Activated CD8-positive, alpha-beta T cell treated with anti-CD3 and anti-CD28 coated beads for 36 hours (primary cell): Measurements from ENCODE around the gene FAM180B. TPM values are rescaled to one million over a fixed set of nuclear protein-coding genes. Genes with fewer than 3 reads are reported as not detected.
A peak's percentile ranks its signal among the peaks of the same experiment; 100 is the strongest.
"Not testable (repeated sequence)": the region's sequence is repeated elsewhere in the genome, so short reads cannot be mapped to it uniquely, and the experiment has no call there.

Source experiments
- ATAC-seq: fragments of 200-7000 bp; cut with Tn5 transposase; one replicate; pipeline ENCODE4 v1.10.0; 2021; ENCODE audit warnings: mild to moderate bottlenecking, moderate library complexity
- CTCF ChIA-PET: fragments of 350-600 bp; sonication (Branson Sonifier 250); formaldehyde crosslinking; loops from one replicate; lab custom pipeline; 2021; ENCODE audit warnings: antibody characterized with exemption; lab: Charles Lee
- POLR2A ChIA-PET: fragments of 350-600 bp; sonication (Branson Sonifier 250); formaldehyde crosslinking; loops from one replicate; lab custom pipeline; 2021; ENCODE audit warnings: antibody characterized with exemption; lab: Charles Lee
- DNase-seq: peaks from one replicate; pipeline ENCODE4 v3.0.0-alpha.2; 2020
- H3K27ac Mint-ChIP-seq: one replicate; pipeline ENCODE4 v1.8.0; 2021; ENCODE audit warnings: mild to moderate bottlenecking, mixed read lengths
- H3K27me3 Mint-ChIP-seq: one replicate; pipeline ENCODE4 v1.8.0; 2021; ENCODE audit warnings: mixed read lengths
- H3K36me3 Mint-ChIP-seq: one replicate; pipeline ENCODE4 v1.8.0; 2021; ENCODE audit warnings: low read depth, mixed read lengths
- H3K4me1 Mint-ChIP-seq: one replicate; pipeline ENCODE4 v1.8.0; 2021; ENCODE audit warnings: low read depth, mixed read lengths
- H3K4me3 Mint-ChIP-seq: one replicate; pipeline ENCODE4 v1.8.0; 2021; ENCODE audit warnings: mild to moderate bottlenecking, moderate library complexity, mixed read lengths
- H3K9me3 Mint-ChIP-seq: one replicate; pipeline ENCODE4 v1.8.0; 2021; ENCODE audit warnings: mixed read lengths
- intact Hi-C: fragments of 100-400 bp; cut with micrococcal nuclease; formaldehyde crosslinking; loops from one replicate; pipeline ENCODE4 v1.10.0; 2022
- total RNA-seq, 2 experiments: library from RNA; stranded (reverse); gene quantifications; one replicate each; pipeline ENCODE4 v1.2.3, GENCODE V29; 2021
- TF ChIP-seq, protein P1 (sequence below): fragments of 200-600 bp; IDR thresholded peaks from one replicate; pipeline ENCODE4 v1.8.0; 2022; ENCODE audit warnings: antibody characterized with exemption, mild to moderate bottlenecking

FAM180B gene
- total RNA-seq, 2 experiments from 2014 or later = not detected

GRCh38 chr11:47552056-47552565 lies 34.4 kb upstream of the FAM180B start:
- intact Hi-C loops = loop anchor here (5.0 kb wide), 1 partner anchor 35 kb away; no protein-coding TSS in a partner anchor

DNA sequence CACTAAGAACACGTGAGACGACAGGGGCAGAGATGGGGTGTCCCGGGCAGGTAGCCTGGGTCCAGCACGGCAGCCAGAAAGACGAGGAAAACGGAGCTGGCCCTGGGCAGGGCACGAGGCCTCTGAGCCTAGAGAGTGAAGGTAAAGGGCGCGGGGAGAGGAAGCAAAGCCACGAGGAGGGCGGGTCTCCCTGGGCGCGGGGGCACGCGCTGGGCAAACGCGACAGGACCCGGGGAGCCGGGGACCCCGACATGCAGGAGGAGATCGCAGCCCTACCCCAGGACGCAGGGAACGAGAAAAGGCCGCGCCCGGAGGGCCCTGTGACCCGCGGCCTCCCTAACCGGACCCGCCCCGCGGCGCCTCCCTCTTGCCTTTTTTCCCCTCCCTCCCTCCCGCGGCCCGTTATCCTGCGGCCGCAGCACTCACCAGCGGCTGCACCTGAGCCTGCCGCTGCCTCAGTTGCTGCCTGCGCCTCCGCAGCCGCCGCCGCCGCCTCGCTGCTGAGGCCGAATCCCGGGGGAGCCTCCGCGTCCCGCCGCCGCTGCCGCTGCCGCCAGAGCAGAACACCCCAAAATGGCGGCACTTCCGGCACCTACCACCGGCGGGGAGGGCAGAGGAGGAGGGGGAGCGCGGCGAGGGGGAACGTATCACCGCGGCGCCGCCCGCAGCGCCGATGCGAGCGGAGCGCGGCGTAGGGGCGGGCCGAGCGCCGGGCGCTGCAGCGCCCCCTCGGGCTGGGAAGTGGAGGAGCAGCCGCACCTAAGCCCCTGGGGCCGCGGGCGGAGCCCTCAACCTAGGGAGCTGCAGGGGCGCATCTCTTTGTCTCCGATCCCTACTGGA lies 33.7 kb upstream of the FAM180B start, which contains the start of gene CELF1:
TSS of gene CELF1 (minus strand) at position 567 of the 840 bp plus-strand sequence. CDS start 53,609 bp downstream, outside the sequence.
- DNase-seq (peak; percentile 94), ATAC-seq (peak; percentile 96)
- ChIA-PET CTCF (interaction anchor here (0.6 to 4.4 kb wide), 26 partner anchors 9 to 300 kb away, joined by 3 to 44 read pairs (median 4); partner anchors contain the start of genes KBTBD4, NDUFS3 and PTPMT1), POLR2A (interaction anchor here (0.5 to 3.6 kb wide), 17 partner anchors 10 to 964 kb away, joined by 3 to 29 read pairs (median 4); partner anchors contain the start of genes AGBL2, KBTBD4, NDUFS3 and PTPMT1)
- Mint-ChIP-seq H3K4me1 (peaks cover 39% of the 10 kb centered on the region), H3K36me3 (peaks cover 33% of the 10 kb centered on the region), H3K27ac (peak within 1 kb of the TSS; percentile 92), H3K9me3 (no peaks in the 10 kb centered on the region), H3K4me3 (peak within 1 kb of the TSS; percentile 92), H3K27me3 (no peaks in the 10 kb centered on the region)
- TF ChIP-seq, protein P1, sequence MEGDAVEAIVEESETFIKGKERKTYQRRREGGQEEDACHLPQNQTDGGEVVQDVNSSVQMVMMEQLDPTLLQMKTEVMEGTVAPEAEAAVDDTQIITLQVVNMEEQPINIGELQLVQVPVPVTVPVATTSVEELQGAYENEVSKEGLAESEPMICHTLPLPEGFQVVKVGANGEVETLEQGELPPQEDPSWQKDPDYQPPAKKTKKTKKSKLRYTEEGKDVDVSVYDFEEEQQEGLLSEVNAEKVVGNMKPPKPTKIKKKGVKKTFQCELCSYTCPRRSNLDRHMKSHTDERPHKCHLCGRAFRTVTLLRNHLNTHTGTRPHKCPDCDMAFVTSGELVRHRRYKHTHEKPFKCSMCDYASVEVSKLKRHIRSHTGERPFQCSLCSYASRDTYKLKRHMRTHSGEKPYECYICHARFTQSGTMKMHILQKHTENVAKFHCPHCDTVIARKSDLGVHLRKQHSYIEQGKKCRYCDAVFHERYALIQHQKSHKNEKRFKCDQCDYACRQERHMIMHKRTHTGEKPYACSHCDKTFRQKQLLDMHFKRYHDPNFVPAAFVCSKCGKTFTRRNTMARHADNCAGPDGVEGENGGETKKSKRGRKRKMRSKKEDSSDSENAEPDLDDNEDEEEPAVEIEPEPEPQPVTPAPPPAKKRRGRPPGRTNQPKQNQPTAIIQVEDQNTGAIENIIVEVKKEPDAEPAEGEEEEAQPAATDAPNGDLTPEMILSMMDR = peak; percentile 99
- intact Hi-C loops = loop anchor here (5.0 kb wide), 1 partner anchor 35 kb away; no protein-coding TSS in a partner anchor

More at GRCh38 chr11:47552056-47552565, 34.4 kb upstream of the FAM180B start:
- Mint-ChIP-seq H3K4me1 (peaks cover 43% of the 10 kb centered on the region), H3K27ac (peak overlapping the region; percentile 92), H3K9me3 (no peaks in the 10 kb centered on the region), H3K4me3 (peak overlapping the region; percentile 92), H3K36me3 (peaks cover 37% of the 10 kb centered on the region), H3K27me3 (no peaks in the 10 kb centered on the region)
- ATAC-seq (no peak), DNase-seq (peak; percentile 46)
- ChIA-PET CTCF (interaction anchor here (0.8 to 4.4 kb wide), 11 partner anchors 12 to 98 kb away, joined by 3 to 44 read pairs (median 4); partner anchors contain the start of genes KBTBD4, NDUFS3 and PTPMT1), POLR2A (interaction anchor here (0.5 to 3.6 kb wide), 19 partner anchors 9 to 537 kb away, joined by 3 to 29 read pairs (median 5); partner anchors contain the start of genes FAM180B, KBTBD4, NDUFS3 and PTPMT1)
- TF ChIP-seq, protein P1 = no peak

- Mint-ChIP-seq H3K4me1 (peaks cover 33% of the 10 kb centered on the region), H3K36me3 (peaks cover 30% of the 10 kb centered on the region), H3K9me3 (no peaks in the 10 kb centered on the region), H3K27me3 (no peaks in the 10 kb centered on the region), H3K4me3 (peak overlapping the region; percentile 92), H3K27ac (peak overlapping the region; percentile 46)
- ATAC-seq (peak; percentile 29), DNase-seq (no peak)
- ChIA-PET POLR2A (interaction anchor here (0.5 to 3.6 kb wide), 6 partner anchors 12 to 964 kb away, joined by 3 to 29 read pairs (median 4); partner anchors contain the start of genes AGBL2, KBTBD4, NDUFS3 and PTPMT1), CTCF (interaction anchor here (0.6 to 4.4 kb wide), 18 partner anchors 9 to 300 kb away, joined by 3 to 44 read pairs (median 4); partner anchors contain the start of genes KBTBD4 and PTPMT1)
- TF ChIP-seq, protein P1 = peak; percentile 79
- intact Hi-C loops = loop anchor here (5.0 kb wide), 1 partner anchor 36 kb away; no protein-coding TSS in a partner anchor
Measured at GRCh38 chr11:47553406-47553743, 33.1 kb upstream of the FAM180B start.

- H3K9me3 Mint-ChIP-seq, ATAC-seq, H3K4me3 Mint-ChIP-seq, DNase-seq, H3K36me3 Mint-ChIP-seq, H3K27ac Mint-ChIP-seq, H3K27me3 Mint-ChIP-seq, intact Hi-C loops, H3K4me1 Mint-ChIP-seq: not testable (repeated sequence)
- CTCF ChIA-PET = interaction anchor here (1.3 kb wide), 1 partner anchor 9 kb away, joined by 3 read pairs; no protein-coding TSS in a partner anchor
- POLR2A ChIA-PET = interaction anchor here (1.4 kb wide), 1 partner anchor 9 kb away, joined by 3 read pairs; no protein-coding TSS in a partner anchor
Measured at GRCh38 chr11:47557004-47557403, 29.5 kb upstream of the FAM180B start.

DNA sequence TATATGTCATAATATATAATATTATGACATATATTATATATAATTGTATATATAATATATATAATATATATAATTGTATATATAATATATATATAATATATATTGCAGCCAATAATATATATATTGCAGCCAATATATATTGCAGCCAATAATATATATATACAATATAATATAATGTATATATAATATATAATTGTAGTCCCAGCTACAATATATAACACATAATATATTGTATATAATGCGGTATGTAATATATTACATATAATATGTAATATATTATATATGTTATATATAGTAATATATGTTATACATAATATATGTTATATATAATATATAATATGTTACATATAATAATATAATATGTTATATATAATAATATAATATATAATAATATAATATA lies 27.8 kb upstream of the FAM180B start:
- POLR2A ChIA-PET = interaction anchor here (0.7 kb wide), 1 partner anchor 105 kb away, joined by 3 read pairs; no protein-coding TSS in a partner anchor

More for the DNA sequence above, 27.8 kb upstream of the FAM180B start:
- no peaks in the 10 kb centered on the region for H3K9me3 Mint-ChIP-seq
- no peak for DNase-seq
- H3K36me3 Mint-ChIP-seq = peaks cover 1% of the 10 kb centered on the region
- no peak overlapping the region for H3K27ac Mint-ChIP-seq
- H3K4me3 Mint-ChIP-seq = no peak overlapping the region
- intact Hi-C loops = no loop called here
- H3K27me3 Mint-ChIP-seq = no peaks in the 10 kb centered on the region
- no peak for ATAC-seq
- CTCF ChIA-PET = interaction anchor here (1.0 kb wide), 1 partner anchor 42 kb away, joined by 3 read pairs; no protein-coding TSS in a partner anchor
- TF ChIP-seq, protein P1 = no peak
- peaks cover 11% of the 10 kb centered on the region for H3K4me1 Mint-ChIP-seq
